ENCODE results near the gene RFTN1.

- no peak for TF ChIP-seq REST (IDR thresholded peaks at IDR 0.05; ENCODE audit: unreplicated experiment)
- no peak for TF ChIP-seq CTCF (conservative IDR thresholded peaks at IDR 0.05; ENCODE audit: low read depth in 2 of 2)
- no peak for TF ChIP-seq POLR2AphosphoS5 (IDR thresholded peaks at IDR 0.05; ENCODE audit: low read depth)
- TF ChIP-seq EZH2phosphoT487 (IDR thresholded peaks at IDR 0.05; ENCODE audit: unreplicated experiment): no peak
- TF ChIP-seq JUNB (IDR thresholded peaks at IDR 0.05; ENCODE audit: unreplicated experiment): no peak
- no peak for TF ChIP-seq CREB1 (CRISPR knock-in tag; IDR thresholded peaks at IDR 0.05; ENCODE audit: low read depth)
These were observed 27.3 kb downstream of the RFTN1 start for GRCh38 chr3:16486201-16486600.

All from GM23338 (cell line).